Hepatocyte (in vitro differentiated cells): ENCODE data around the gene IGSF5. TPM values are rescaled to one million over a fixed set of nuclear protein-coding genes. Genes with fewer than 3 reads are reported as not detected.

ENCODE experiments used
- DNase-seq: peaks from one replicate; pipeline ENCODE4 v3.0.0-alpha.2; 2016; ENCODE audit warnings: low spot score
- H2AFZ ChIP-seq: fragments of 200-600 bp; sonication (generic); 2 replicates; pipeline ENCODE4 v1.6.0; 2016; ENCODE audit warnings: antibody characterized with exemption, mild to moderate bottlenecking
- H3K27ac ChIP-seq: fragments of 200-600 bp; sonication (generic); 2 replicates; pipeline ENCODE4 v1.5.1; 2016; ENCODE audit warnings: mild to moderate bottlenecking
- H3K27me3 ChIP-seq: fragments of 200-600 bp; sonication (generic); 2 replicates; pipeline ENCODE4 v1.6.1; 2016
- H3K36me3 ChIP-seq: fragments of 200-600 bp; sonication (generic); replicated peaks from 2 replicates; pipeline ENCODE4 v1.5.1; 2016; ENCODE audit warnings: low read depth; ENCODE audit not compliant: insufficient read depth
- H3K4me1 ChIP-seq: fragments of 200-600 bp; sonication (generic); 2 replicates; pipeline ENCODE4 v1.5.1; 2016; ENCODE audit warnings: mild to moderate bottlenecking, moderate library complexity; ENCODE audit not compliant: insufficient read depth
- H3K4me2 ChIP-seq: fragments of 200-600 bp; sonication (generic); 2 replicates; pipeline ENCODE4 v1.6.0; 2016
- H3K4me3 ChIP-seq: fragments of 200-600 bp; sonication (generic); 2 replicates; pipeline ENCODE4 v1.5.1; 2016; ENCODE audit warnings: mild to moderate bottlenecking
- H3K79me2 ChIP-seq: fragments of 200-600 bp; sonication (generic); 2 replicates; pipeline ENCODE4 v1.6.0; 2017; ENCODE audit warnings: mild to moderate bottlenecking
- H3K9me2 ChIP-seq: fragments of 200-600 bp; sonication (generic); replicated peaks from 2 replicates; pipeline ENCODE4 v1.6.0; 2017; ENCODE audit warnings: mild to moderate bottlenecking; ENCODE audit not compliant: insufficient read depth
- H3K9me3 ChIP-seq: fragments of 200-600 bp; sonication (generic); 2 replicates; pipeline ENCODE4 v1.5.1; 2016; ENCODE audit warnings: low read depth, mild to moderate bottlenecking
- H4K20me1 ChIP-seq: fragments of 200-600 bp; sonication (generic); 2 replicates; pipeline ENCODE4 v1.6.0; 2016; ENCODE audit warnings: mild to moderate bottlenecking; ENCODE audit not compliant: insufficient read depth, poor library complexity, severe bottlenecking
- CTCF ChIP-seq: fragments of 200-600 bp; sonication (generic); IDR thresholded peaks from 2 replicates; pipeline ENCODE4 v1.5.1; 2016; ENCODE audit warnings: antibody characterized with exemption, mild to moderate bottlenecking; ENCODE audit not compliant: poor library complexity
- EZH2 ChIP-seq: fragments of 200-600 bp; sonication (generic); IDR thresholded peaks from 2 replicates; pipeline ENCODE4 v1.6.1; 2016; ENCODE audit warnings: antibody characterized with exemption, mild to moderate bottlenecking, borderline replicate concordance
- EZH2phosphoT487 ChIP-seq: fragments of 200-600 bp; sonication (generic); IDR thresholded peaks from one replicate; pipeline ENCODE4 v1.6.1; 2018; ENCODE audit warnings: antibody characterized with exemption, mild to moderate bottlenecking, low read depth, moderate library complexity; ENCODE audit not compliant: unreplicated experiment, severe bottlenecking
- WGBS: methylation state at CpG from one replicate; pipeline ENCODE4 v1.1.6; 2016; ENCODE audit warnings: low lambda C conversion rate; ENCODE audit errors: missing lambda C conversion rate; 5-methylcytosine and 5-hydroxymethylcytosine counted together
- polyA plus RNA-seq: library from polyadenylated mRNA; unstranded; fragments of >200 nt; fragmentation: Nextera tagmentation; extraction: Ambion mirVana; gene quantifications from 2 replicates; pipeline ENCODE4 v1.2.1, GENCODE V29; 2016
- total RNA-seq: library from RNA; depleted of rRNA; stranded (reverse); fragments of >200 nt; gene quantifications from 2 replicates; pipeline ENCODE4 v1.2.3, GENCODE V29; 2014

The IGSF5 gene
- total and polyA plus RNA-seq, 2 experiments from 2014 or later, result 0.10 TPM; not detected in 1

DNA sequence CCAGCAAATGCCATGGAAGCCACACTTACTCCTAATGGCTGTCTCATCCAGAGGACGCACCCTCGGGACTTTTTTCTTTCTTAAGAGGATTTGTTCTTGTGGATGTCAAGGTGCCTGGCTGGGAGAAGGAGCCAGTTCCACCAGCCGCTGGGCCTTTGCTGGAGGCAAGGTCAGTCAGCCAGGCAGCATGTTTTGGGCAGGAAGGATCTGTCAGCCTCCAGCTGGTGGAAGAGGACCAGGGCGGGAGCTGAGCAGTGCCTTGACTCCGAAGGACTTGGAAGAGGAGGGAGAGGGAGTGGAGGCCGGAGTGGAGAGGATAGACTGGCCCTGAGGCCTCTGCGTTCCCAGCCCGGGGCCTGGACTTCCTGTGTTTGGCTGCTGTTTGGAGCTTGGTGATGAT, 5.7 kb downstream of the IGSF5 start:
- TF ChIP-seq EZH2phosphoT487 (no peak), CTCF (no peak), EZH2 (no peak)
- H3K9me3 ChIP-seq, result peaks cover 4% of the 10 kb centered on the region
- H3K27ac ChIP-seq, result no peak overlapping the region
- no peak overlapping the region for H2AFZ ChIP-seq
- H4K20me1 ChIP-seq, result no peaks in the 10 kb centered on the region
- no peaks in the 10 kb centered on the region for H3K27me3 ChIP-seq
- H3K36me3 ChIP-seq, result no peaks in the 10 kb centered on the region
- no peaks in the 10 kb centered on the region for H3K9me2 ChIP-seq
- no peaks in the 10 kb centered on the region for H3K4me1 ChIP-seq
- H3K79me2 ChIP-seq, result no peaks in the 10 kb centered on the region
- no peak overlapping the region for H3K4me2 ChIP-seq
- H3K4me3 ChIP-seq, result no peak overlapping the region
- no peak for DNase-seq
- 78% methylated on average over 8 of the region's 8 CpGs for WGBS

- H3K4me3 ChIP-seq, result no peak overlapping the region
- H3K4me2 ChIP-seq, result no peak overlapping the region
- H3K79me2 ChIP-seq, result no peaks in the 10 kb centered on the region
- no peaks in the 10 kb centered on the region for H3K27me3 ChIP-seq
- peaks cover 4% of the 10 kb centered on the region for H3K9me3 ChIP-seq
- no peaks in the 10 kb centered on the region for H3K9me2 ChIP-seq
- H3K4me1 ChIP-seq, result no peaks in the 10 kb centered on the region
- no peak overlapping the region for H3K27ac ChIP-seq
- 68% methylated on average over 3 of the region's 3 CpGs for WGBS
- no peak for DNase-seq
- TF ChIP-seq EZH2, result no peak
- no peak for TF ChIP-seq CTCF
- TF ChIP-seq EZH2phosphoT487, result no peak
- H2AFZ ChIP-seq, result no peak overlapping the region
- no peaks in the 10 kb centered on the region for H4K20me1 ChIP-seq
- H3K36me3 ChIP-seq, result no peaks in the 10 kb centered on the region
These were observed 9.8 kb downstream of the IGSF5 start for GRCh38 chr21:39754811-39755210.

- TF ChIP-seq EZH2phosphoT487 (no peak), CTCF (no peak), EZH2 (no peak)
- Histone ChIP-seq H3K36me3 (no peaks in the 10 kb centered on the region), H3K9me2 (no peaks in the 10 kb centered on the region), H3K4me3 (no peak overlapping the region), H3K9me3 (peaks cover 4% of the 10 kb centered on the region), H2AFZ (no peak overlapping the region), H4K20me1 (no peaks in the 10 kb centered on the region), H3K4me2 (no peak overlapping the region), H3K4me1 (no peaks in the 10 kb centered on the region), H3K27me3 (no peaks in the 10 kb centered on the region), H3K27ac (no peak overlapping the region), H3K79me2 (no peaks in the 10 kb centered on the region)
- WGBS, result 59% methylated on average over 8 of the region's 8 CpGs
- DNase-seq, result no peak
These were observed 11.3 kb downstream of the IGSF5 start for GRCh38 chr21:39756285-39756684.
